Measurements from ENCODE around the gene INTS3. TPM values are rescaled to one million over a fixed set of nuclear protein-coding genes. Genes with fewer than 3 reads are reported as not detected.
A peak's percentile ranks its signal among the peaks of the same experiment; 100 is the strongest.

The INTS3 gene
- total and polyA plus RNA-seq, 10 of the 15 experiments (the other 5 are each of a cell fraction or from before 2014, with no cell fraction given): 12.6 to 87.4 (median 30.8) TPM

DNA sequence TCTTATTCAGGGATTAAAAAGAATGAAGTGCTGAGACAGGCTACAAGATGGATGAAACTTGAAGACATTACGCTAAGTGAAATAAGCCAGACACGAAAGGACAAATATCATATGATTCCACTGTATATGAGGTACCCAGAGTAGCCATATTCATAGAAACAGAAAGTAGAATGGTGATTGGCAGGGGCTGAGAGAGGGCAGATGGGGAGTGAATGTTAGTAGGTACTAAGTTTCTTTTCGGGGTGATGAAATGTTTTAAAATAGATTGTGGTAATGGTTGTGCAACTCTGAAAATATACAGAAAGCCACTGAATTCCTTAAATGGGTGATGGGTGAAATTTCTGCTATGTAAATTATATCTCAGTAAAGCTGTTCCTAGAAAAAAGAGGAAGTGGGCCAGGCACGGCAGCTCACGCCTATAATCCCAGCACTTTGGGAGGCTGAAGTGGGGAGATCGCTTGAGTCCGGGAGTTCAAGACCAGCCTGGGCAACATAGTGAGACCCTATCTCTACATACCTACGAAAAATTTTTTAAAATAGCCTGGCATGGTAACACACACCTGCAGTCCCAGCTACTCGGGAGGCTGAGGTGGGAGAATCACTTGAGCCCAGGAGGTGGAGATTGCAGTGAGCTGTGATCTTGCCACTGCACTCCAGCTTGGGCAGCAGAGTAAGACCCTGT lies 63.3 kb downstream of the INTS3 start (continued):
- TF ChIP-seq, protein P1, sequence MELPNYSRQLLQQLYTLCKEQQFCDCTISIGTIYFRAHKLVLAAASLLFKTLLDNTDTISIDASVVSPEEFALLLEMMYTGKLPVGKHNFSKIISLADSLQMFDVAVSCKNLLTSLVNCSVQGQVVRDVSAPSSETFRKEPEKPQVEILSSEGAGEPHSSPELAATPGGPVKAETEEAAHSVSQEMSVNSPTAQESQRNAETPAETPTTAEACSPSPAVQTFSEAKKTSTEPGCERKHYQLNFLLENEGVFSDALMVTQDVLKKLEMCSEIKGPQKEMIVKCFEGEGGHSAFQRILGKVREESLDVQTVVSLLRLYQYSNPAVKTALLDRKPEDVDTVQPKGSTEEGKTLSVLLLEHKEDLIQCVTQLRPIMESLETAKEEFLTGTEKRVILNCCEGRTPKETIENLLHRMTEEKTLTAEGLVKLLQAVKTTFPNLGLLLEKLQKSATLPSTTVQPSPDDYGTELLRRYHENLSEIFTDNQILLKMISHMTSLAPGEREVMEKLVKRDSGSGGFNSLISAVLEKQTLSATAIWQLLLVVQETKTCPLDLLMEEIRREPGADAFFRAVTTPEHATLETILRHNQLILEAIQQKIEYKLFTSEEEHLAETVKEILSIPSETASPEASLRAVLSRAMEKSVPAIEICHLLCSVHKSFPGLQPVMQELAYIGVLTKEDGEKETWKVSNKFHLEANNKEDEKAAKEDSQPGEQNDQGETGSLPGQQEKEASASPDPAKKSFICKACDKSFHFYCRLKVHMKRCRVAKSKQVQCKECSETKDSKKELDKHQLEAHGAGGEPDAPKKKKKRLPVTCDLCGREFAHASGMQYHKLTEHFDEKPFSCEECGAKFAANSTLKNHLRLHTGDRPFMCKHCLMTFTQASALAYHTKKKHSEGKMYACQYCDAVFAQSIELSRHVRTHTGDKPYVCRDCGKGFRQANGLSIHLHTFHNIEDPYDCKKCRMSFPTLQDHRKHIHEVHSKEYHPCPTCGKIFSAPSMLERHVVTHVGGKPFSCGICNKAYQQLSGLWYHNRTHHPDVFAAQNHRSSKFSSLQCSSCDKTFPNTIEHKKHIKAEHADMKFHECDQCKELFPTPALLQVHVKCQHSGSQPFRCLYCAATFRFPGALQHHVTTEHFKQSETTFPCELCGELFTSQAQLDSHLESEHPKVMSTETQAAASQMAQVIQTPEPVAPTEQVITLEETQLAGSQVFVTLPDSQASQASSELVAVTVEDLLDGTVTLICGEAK (IDR thresholded peaks at IDR 0.05; ENCODE audit: borderline replicate concordance): peak; percentile 45; the same call in 1 of the 2 replicates
- TF ChIP-seq, protein P2, sequence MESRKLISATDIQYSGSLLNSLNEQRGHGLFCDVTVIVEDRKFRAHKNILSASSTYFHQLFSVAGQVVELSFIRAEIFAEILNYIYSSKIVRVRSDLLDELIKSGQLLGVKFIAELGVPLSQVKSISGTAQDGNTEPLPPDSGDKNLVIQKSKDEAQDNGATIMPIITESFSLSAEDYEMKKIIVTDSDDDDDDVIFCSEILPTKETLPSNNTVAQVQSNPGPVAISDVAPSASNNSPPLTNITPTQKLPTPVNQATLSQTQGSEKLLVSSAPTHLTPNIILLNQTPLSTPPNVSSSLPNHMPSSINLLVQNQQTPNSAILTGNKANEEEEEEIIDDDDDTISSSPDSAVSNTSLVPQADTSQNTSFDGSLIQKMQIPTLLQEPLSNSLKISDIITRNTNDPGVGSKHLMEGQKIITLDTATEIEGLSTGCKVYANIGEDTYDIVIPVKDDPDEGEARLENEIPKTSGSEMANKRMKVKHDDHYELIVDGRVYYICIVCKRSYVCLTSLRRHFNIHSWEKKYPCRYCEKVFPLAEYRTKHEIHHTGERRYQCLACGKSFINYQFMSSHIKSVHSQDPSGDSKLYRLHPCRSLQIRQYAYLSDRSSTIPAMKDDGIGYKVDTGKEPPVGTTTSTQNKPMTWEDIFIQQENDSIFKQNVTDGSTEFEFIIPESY (IDR thresholded peaks at IDR 0.05): no peak
- peak; percentile 80 for TF ChIP-seq MTA3 (IDR thresholded peaks at IDR 0.05; ENCODE audit: borderline replicate concordance, low read length)
- TF ChIP-seq, protein P3, sequence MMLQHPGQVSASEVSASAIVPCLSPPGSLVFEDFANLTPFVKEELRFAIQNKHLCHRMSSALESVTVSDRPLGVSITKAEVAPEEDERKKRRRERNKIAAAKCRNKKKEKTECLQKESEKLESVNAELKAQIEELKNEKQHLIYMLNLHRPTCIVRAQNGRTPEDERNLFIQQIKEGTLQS (IDR thresholded peaks at IDR 0.05; ENCODE audit: borderline replicate concordance, extremely low read depth, low read depth, low read length): no peak
- TF ChIP-seq SMAD1 (IDR thresholded peaks at IDR 0.05; ENCODE audit: low read depth, partially characterized antibody): peak; percentile 52
- no peak for TF ChIP-seq SREBF2 (IDR thresholded peaks at IDR 0.05; ENCODE audit: low read length)
- TF ChIP-seq NFYB (IDR thresholded peaks at IDR 0.05; ENCODE audit: insufficient read depth, low read depth, low read length): peak; percentile 72
- TF ChIP-seq DPF2 (IDR thresholded peaks at IDR 0.05): peak; percentile 93
- TF ChIP-seq, protein P4, sequence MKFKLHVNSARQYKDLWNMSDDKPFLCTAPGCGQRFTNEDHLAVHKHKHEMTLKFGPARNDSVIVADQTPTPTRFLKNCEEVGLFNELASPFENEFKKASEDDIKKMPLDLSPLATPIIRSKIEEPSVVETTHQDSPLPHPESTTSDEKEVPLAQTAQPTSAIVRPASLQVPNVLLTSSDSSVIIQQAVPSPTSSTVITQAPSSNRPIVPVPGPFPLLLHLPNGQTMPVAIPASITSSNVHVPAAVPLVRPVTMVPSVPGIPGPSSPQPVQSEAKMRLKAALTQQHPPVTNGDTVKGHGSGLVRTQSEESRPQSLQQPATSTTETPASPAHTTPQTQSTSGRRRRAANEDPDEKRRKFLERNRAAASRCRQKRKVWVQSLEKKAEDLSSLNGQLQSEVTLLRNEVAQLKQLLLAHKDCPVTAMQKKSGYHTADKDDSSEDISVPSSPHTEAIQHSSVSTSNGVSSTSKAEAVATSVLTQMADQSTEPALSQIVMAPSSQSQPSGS (IDR thresholded peaks at IDR 0.05; ENCODE audit: low read length): peak; percentile 95; the same call in 1 of the 2 replicates
- TF ChIP-seq SUPT20H (IDR thresholded peaks at IDR 0.05; ENCODE audit: borderline replicate concordance, control insufficient read depth, low read depth, low read length): no peak
- TF ChIP-seq RCOR1 (conservative IDR thresholded peaks at IDR 0.05; ENCODE audit: low read depth, low read length): 0 out of 2 replicates have a peak, but pooled peaks have one; percentile 38
- TF ChIP-seq ZNF217 (IDR thresholded peaks at IDR 0.05): peak; percentile 98
- peak; percentile 60; the same call in 1 of the 2 replicates for TF ChIP-seq ZNF24 (IDR thresholded peaks at IDR 0.05)
- no peak for TF ChIP-seq STAT3 (IDR thresholded peaks at IDR 0.05; ENCODE audit: low read depth, low read length)
- no peak for TF ChIP-seq CHD4 (IDR thresholded peaks at IDR 0.05)
- TF ChIP-seq GABPA (IDR thresholded peaks at IDR 0.05; ENCODE audit: low read depth): no peak; the same call in 1 of the 2 replicates
- peak; percentile 93; the same call in 1 of the 2 replicates for TF ChIP-seq NFIC (IDR thresholded peaks at IDR 0.05; ENCODE audit: low read depth, low read length)
- TF ChIP-seq POLR2A (IDR thresholded peaks at IDR 0.05; ENCODE audit: low read depth, low read length): no peak
- peak; percentile 43; the same call in 1 of the 2 replicates for TF ChIP-seq RAD51 (IDR thresholded peaks at IDR 0.05)
- TF ChIP-seq, protein P5, sequence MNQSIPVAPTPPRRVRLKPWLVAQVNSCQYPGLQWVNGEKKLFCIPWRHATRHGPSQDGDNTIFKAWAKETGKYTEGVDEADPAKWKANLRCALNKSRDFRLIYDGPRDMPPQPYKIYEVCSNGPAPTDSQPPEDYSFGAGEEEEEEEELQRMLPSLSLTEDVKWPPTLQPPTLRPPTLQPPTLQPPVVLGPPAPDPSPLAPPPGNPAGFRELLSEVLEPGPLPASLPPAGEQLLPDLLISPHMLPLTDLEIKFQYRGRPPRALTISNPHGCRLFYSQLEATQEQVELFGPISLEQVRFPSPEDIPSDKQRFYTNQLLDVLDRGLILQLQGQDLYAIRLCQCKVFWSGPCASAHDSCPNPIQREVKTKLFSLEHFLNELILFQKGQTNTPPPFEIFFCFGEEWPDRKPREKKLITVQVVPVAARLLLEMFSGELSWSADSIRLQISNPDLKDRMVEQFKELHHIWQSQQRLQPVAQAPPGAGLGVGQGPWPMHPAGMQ (IDR thresholded peaks at IDR 0.05; ENCODE audit: borderline replicate concordance): no peak

Measured in GM12878 (cell line).